ENCODE data around the gene GRM4.

Gene GRM4

DNA sequence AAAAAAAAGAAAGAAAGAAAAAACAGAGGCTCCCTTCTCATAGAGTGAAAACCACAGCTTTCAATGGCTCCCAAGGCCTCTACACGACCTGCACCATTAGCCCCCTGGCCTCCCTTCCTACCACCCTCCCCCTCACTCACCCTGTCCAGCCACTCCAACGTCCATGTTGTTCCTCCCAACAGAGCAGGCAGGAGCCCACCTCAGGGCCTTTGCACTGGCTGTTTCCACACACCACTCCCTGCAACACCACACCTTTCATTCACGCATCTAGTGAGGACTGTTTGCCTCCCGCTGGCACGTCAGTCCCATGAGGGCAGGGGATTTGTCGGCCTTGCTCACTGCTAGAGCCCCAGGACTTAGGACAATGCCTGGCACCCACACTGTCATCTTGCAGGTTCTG is 39.5 kb downstream of the GRM4 start:
- DNase-seq = no peak

DNA sequence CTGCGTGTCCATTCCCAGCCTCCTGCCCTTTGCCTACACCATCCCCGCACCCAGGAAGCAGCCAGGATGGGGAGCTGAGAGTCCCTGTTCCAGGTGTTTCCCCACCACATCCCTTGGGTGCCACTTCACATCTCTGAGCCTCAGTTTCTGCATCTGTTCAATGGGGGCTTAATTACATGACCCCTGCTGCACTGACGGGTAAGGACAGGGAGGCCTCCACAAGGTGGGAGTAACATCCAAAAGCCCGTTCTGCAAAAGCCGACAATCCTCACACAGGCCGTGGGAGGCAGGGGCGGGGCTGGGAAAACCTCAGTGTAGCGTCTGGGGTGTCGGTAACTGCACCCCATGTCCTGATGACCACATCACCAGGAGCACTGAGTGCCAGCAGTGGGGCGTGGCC is 41.3 kb downstream of the GRM4 start:
- no peak for DNase-seq

DNA sequence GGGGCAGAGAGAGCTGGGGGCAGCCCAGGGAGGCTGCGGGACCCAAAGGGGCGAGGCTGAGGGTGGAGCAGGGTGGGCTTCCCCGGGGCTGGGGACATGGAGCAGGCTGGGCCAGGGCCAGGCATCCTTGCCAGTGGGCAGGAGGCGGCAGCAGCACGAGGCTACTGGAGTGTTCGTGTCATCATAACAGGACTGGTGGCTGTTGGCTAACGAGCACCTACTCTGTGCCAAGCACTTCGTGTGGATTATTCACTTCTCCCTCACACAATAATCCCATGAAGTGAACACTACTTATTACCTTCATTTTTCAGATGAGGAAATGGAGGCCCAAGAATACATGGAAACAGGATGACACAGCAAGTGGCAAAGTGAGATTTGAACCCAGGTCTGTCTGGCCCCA is 41.7 kb downstream of the GRM4 start:
- DNase-seq = no peak

DNA sequence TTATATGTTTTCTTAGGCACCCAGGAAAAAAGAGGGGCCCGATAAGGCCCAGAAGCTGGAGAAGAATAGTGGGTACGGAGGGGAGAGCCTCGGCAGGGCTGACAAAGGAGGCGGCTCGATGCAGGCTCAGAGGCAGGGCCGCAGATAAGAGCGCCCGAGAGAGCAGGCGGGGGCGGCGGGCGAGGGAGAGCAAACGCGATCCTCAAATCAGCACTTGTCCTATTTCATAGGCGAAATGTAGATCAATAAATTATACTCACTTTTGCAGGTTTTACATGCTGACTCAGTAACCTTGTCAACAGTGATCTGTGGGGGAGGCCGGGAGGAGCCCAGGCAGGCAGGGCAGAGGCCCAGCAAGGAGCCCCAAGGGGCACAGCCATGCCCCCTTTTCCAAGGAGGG is 42.6 kb downstream of the GRM4 start:
- no peak for DNase-seq

DNA sequence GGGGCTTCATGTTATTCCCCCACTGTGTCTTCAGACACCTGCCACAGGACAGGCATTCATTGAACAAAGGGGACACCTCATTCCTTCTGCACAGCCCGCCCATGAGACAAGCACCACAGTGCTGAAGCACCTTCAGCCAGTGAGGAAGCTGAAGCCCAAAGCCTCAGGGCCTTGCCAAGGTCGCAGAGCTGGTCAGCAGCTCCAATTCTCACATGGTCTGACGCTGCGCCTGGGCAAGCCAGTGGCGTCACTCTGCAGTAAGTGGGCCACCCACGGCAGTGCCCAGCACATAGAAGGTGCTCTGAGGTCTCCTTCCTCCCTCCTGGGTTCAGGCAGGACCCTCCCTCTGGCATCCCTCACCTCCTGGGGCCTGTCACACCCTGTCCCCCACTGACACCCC is 43.2 kb downstream of the GRM4 start:
- no peak for DNase-seq

DNA sequence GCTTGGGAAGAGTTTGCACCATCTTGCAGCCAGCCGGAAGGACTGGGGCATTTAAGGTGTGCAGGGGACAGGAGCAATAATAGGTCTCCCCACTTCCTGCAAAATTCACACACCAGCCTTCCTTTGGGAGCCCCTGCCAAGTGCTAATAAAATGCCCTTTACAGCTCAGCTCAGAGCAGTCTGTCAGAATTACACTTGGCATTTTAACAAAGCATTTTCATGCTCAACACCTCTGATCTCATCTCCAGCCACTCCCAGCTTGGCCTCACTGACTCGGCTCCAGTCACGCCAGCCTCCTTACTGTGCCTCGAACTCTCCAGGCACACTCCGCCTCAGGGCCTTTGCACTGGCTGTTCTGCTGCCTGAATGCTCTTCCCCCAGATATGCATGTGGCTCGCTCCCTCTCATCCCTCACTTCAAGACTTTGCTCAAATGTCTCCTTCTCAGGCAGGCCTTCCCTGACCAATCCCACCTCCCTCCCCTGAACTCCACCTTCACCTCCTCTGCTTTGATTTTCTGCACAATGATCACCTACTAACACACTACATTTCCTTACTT is 43.7 kb downstream of the GRM4 start:
- no peak for DNase-seq

DNA sequence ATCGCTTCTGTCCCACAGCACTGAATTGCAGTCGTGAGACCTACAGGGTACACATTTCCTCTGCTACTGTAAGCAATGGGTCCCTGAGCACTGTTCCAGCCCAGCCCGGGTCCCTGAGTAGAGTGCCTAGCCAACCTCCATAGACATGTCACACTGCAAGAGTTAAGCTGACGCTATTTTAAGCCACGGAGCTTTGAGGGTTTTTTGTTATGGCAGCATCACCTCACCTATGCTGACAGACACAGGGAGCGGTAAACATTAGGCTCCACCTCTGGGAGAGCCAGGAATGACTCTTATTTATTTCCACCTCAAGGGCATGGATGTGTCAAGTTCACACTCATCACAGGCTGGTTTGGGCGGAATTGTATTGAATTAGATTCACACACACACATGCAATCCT is 45.1 kb downstream of the GRM4 start:
- DNase-seq = no peak

DNA sequence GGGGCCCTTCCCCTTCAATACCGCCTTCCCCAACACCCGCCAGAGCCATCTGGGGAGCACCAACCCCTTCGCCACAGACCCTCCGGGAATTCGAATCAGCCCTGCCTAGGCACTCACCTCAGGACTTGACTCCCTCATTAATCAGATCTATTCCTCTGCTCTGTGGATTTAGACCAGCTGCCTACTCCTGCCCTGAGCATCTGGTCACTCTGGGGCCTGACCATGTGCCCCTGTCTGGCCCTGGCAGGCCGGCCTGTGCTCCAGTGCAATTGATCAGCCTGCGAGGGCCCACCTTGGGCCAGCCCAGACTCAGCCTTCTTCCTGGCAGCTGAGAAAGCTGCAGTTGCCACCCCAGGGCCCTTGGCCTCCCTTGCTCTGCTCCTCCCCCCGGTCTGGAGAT is 46.0 kb downstream of the GRM4 start:
- no peak for DNase-seq

DNA sequence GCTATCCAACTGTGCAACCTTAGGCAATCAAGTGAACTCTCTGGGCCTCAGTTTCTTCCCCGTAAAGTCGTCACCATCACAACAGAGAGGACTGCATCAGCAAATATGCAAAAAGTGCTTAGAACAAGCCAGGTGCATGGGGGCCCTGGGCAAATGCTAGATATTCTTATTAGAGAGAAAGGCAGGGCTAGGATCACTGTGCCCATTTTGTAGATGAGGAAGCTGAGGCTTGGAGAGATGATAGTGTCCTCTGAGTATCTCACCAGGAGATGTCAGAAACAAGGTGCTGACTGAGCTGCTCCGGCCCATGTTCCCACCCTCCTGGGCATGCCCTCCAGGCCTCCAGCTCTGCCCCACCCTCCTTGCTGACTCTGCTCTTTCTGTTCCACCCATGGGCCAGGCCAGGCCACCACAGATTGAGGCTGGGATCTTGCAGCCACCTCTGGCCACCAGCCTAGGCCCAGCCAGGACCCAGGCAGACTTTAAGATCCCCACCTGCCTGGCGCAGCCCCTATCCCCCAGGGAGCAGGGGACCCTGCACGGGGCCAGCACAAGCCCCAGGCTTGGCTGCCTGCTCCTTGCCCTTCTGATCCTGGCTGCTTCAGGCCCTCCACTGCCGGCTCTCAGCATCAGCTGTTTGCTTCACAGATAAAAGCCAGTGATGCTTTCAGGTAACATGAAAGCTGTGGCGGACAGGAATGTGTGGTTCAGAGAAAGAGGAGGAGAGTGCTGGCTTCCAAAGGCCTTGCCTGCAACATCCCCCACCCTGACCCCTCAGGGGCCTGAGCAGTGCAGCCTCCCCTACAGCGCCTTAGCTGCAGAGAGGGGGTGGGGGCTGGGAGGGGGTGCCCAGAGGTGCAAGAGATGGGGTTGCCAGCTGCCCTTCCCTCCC is 47.6 kb downstream of the GRM4 start:
- DNase-seq = no peak

DNA sequence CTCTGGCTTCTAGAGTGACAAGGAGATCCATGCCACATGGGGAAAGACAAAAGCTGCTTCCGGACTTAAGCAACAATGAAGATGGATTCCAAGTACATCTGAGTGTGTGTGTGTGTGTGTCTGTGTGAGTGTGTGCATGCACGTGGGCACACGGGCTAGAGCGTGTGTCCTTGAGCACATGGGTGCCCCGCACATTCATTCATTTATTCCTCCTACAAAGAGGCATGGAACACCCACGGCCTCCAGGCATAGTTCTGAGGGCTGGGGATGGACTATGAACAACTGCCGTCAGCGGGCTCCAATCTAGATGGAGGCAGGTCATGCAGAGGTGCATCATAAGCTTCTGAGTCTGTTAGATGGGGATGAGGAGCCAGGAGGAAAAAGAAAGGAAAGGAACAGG is 49.1 kb downstream of the GRM4 start:
- DNase-seq = no peak

DNA sequence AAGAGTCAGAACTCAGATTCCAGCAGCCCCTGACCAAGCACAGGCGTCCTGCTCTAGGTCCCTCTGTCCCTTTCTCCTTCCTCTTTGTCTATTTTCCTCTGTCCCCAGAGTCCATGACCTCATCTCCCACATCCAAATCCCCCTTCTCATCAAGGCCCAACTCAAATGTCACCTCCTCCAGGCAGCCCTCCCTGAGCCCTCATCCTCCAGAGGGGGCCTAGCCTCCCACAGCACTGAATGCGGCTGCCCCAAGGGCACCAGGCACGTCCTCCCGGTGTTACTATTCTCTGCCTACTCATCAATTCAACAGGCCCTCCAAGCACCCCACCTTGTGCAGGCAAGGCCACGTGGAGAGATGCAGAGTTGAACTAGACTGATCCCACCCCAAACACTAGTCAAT is 49.7 kb downstream of the GRM4 start:
- no peak for DNase-seq

DNA sequence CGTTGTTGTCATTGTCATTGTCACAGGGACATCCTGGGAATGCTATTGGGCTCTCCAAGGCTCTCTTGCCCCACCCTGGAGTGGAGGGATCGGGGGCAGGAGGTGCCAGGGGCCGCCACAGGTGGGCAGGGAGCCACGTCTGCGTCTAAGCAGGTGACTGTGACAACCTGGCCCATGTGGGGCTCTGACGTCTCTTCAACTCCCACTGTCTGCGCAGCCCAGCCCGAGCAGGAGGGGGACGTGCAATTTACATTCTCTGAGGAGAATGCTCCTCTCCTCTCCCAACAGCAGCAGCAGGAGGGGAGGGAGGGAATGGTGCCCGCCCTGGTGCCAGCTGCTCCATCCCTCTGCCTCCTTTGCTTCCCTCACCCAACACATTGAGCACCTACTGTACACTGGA is 50.1 kb downstream of the GRM4 start:
- DNase-seq = no peak

DNA sequence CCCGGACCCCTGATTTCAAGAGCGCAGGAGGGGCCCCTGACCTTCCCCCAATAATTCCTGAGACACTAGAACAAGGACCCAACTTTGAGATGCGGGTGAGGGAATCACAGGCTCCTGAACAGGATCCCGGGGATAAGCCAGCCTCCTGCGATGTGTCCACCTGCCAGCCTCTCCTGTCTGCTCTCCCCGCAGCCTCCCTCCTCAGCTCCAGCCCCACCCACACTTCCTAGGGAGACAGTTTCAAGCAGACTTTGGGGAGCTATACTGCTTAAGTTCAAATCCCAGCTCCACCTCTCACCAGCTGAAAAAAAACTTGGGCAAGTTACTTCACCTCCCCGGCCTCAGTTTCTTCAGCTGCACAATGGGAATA is 50.8 kb downstream of the GRM4 start:
- DNase-seq = no peak

DNA sequence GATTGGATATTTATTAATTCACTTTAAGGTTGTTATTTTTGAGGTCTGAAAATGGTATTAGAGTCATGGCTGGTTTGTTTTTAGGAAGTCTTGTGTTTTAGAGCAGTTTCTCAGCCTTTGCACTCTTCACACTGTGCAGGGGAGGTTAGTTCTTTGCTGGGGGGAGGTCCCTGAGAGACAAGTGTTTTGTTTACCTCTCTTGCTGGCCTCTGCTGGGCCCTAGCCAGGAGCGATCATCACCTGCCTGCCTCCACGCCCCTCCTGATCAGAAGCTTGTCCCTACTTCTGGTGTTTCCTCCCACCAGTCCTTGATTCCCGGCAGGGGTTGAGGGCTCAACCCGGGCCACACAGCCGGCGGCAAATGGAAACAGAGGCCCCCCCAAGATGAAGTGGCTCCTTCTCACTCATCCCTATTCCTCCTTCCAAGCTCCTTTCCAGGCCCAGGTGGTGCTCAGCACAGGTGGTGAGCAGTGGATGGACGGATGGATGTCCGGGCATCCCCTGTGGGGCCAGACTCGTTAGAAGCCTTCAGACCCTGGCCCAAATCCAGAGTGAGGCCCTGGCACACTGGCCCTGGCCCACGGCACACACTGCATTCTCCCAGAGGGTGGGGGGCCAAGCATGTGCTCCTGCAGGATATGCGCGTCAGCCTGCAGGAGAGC is 51.3 kb downstream of the GRM4 start:
- peak; percentile 73 for DNase-seq

DNA sequence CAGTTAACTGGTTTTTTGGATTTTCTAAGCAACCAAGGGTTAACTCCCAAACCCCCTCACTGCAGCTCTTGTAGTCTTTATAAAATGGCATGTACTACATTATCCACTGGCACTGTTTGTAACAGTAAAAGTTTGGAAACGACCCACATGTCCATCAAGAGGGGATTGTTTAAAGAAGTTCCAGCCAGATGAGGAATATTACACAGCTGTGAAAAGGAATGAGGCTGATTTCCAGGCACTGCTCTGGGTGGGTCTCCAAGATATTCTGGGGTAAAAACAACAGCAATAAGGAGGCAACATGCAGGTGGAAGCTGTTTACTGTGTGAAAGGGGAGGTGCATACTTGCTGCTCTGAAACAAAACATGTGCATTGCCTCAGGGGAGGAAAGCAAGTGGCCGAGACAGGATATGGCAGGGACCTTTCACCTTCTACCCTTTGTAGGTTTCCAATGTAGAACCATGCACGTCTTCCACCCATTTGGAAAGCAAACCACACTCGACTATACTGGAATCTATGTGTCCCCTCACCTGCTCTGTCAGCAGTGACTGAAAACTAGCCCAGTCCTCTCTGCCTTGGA is 51.9 kb downstream of the GRM4 start:
- DNase-seq = no peak

DNA sequence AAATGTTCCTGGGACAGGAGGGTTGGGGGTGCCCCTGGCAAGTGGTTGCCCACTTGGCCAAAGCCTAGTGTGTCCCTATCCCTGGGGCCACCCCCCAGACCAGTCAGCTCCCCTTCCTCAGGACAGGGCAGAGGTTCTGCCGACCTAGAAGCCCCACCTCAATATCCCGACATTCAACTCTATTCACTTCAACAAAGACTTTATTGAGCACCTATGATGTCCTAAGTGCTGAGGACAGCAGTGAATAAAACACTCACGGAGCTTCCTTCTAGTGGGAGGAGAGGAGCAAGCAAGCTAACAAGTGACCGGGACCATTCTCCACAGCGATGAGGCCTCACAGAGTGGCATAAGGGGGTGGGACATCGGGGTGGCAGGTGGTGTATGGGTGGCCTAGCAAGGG is 52.7 kb downstream of the GRM4 start:
- DNase-seq = no peak

DNA sequence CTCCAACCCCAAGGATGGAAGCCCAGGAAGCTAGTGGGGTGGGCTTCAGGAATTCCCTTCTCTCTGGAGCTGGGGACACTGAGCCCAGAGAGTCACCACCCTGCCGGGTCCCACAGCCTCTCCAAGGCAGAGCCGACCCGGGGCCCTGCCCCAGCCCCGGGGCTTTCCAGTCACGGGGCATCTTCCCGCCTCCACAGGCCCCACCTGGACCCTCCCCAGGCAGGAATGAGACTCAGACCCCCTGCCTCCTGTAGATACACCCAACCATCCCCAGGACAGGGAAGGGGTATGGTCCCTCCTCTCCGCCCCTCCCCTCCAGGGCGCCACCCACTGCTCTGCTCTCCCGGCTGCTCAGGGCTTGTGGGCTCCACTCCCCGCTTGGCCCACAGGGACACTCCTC is 53.3 kb downstream of the GRM4 start:
- DNase-seq = no peak

DNA sequence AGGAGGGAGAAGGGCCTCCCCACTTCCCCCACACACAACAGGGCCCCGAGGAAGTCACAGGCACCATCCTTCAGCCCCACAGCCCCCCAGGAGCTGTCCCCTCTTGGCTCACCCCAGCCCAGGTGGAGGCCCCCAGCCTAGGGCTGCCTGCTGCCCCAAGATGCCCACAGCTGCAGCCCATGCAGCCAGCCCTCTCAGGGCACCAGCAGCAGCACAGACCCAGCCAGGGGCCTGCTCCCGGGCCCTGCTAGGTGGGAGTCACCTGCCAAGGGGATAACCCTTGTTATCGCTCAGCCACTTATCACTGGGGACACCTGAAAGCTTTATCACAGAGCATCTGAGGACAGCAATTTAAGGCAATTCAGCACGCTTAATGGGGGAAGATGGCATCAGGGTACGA is 55.0 kb downstream of the GRM4 start:
- DNase-seq = no peak

DNA sequence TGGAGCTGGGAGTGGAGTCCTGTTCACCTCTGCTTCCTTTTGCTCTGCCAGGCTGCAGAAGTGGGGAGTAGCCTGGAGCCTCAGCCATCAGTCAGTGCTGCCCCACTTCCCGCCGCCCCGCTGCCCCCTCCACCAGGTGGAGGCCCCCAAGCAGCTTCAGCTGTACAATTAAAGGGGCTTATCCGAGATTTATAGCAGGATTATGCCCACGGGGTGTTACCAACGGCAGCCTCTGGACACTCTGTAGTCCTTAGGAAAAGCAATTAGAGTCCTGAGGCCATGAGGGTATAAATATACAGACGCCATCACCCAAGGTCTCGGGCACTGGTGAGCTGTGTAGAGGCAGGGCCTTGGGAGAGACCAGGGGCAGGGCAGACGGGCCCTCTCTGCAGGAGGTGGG is 55.4 kb downstream of the GRM4 start:
- no peak for DNase-seq

DNA sequence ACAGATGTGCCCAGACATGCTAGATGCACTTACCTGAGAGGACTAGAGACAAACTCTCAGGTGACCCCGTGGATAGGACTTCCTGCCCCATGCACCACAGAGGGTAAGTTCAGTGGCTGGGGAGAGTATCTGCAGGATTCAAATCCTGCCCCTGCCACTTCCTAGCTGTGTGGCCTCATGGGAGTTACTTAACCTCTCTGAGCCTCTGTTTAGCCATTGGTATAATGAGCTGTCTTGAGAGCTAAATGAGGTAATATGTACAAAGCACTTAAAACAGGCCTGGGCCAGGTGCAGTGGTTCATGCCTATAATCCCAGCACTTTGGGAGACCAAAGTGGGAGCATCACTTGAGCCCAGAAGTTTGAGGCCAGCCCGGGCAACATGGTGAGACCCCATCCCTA is 59.3 kb downstream of the GRM4 start:
- DNase-seq = no peak

DNA sequence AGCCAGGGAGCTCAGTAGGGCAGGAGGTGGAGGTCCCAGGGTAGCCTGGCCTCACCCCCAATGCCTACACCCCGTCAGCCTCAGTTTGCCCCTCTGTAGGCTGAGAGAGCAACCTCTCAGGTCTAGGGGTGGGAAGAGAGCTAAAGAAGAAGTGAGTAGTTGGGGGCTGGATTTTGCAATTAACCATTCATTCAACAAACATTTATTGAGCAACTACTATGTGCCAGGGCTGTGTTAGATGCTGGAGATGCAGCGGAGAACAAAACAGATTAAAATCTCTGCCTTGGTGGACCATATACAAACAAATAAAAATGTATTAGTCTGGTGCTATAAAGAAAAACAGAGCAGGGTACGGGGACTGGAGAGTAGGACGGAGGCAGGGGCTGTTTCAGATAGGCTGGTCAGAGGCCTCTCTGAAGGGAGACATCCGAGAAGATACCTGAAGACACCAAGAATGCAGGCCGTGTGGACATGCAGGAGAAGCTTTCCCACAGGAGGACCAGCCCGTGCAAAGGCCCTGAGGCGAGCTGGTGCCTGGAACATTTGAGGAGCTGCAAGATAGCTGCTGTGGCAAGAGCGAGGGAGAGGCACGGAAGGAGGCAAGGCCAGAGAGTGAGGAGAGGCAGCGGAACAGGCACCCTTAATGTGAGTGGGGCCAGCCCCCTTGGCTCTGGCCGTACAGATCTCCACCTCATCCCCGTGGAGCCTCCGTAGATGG is 60.3 kb downstream of the GRM4 start:
- DNase-seq = no peak

DNA sequence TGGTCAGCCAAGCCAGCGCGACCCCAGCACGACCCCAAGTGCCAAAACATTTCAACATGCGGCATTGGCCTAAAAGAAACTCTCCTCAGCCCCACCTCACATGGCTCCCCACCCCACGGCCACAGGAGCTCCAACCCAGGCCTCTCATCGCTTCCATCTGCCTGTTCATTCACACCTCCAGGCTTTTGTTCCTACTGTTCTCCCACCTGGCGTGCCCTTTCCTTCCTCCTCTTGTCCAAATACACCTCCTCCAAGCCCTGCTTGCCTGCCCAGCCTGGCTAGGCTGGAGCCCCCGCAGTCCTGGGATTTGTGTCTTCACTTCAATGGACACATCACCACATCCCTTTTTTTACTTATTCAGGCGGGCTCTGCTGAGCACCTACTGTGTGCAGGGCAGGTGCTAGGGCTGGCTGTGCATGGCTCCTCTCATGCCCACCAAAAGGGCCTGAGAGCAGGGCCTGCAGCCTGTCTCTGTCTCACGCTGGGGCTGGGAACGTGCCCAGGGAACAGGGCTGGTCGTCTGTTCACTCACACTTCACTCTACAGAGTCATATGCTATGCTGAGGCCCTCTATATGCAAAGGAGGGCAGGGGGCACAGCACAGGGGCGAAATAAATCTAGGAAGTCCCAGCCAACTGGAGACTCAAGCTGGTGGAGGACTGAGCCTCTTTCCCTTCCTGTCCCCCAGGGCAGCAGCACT is 61.1 kb downstream of the GRM4 start:
- DNase-seq = peak; percentile 67
